Spinal cord (tissue), 10 donors: ENCODE measurements around the gene CTNNA3. TPM values are rescaled to one million over a fixed set of nuclear protein-coding genes. Genes with fewer than 3 reads are reported as not detected.
"Not testable (repeated sequence)": the region's sequence is repeated elsewhere in the genome, so short reads cannot be mapped to it uniquely, and the experiment has no call there.

Experiments used
- DNase-seq, 6 donors: peaks; one replicate each; pipeline versions ENCODE4 v3.0.0 to v3.0.0-alpha.2; 2013 to 2015; ENCODE audit warnings: low spot score in 6 of 6, low read depth in 4 of 6
- H3K27ac ChIP-seq: one replicate; pipeline ENCODE4 v1.5.1; 2013; ENCODE audit warnings: low read depth, low read length, control low read depth
- H3K27me3 ChIP-seq: one replicate; pipeline ENCODE4 v1.6.1; 2013; ENCODE audit warnings: low read length; ENCODE audit not compliant: control insufficient read depth, insufficient read depth
- H3K36me3 ChIP-seq: one replicate; pipeline ENCODE4 v1.6.1; 2013; ENCODE audit warnings: low read length; ENCODE audit not compliant: control insufficient read depth, insufficient read depth
- H3K4me1 ChIP-seq: one replicate; pipeline ENCODE4 v1.6.1; 2013; ENCODE audit warnings: low read length; ENCODE audit not compliant: control insufficient read depth, insufficient read depth
- H3K4me3 ChIP-seq: one replicate; pipeline ENCODE4 v1.5.1; 2013; ENCODE audit warnings: low read depth, low read length, control low read depth
- H3K9me3 ChIP-seq: one replicate; pipeline ENCODE4 v1.6.1; 2013; ENCODE audit warnings: low read length; ENCODE audit not compliant: control insufficient read depth, insufficient read depth
- WGBS: methylation state at CpG from one replicate; pipeline ENCODE4 v1.1.5; 2013; ENCODE audit warnings: missing lambda C conversion rate; ENCODE audit not compliant: insufficient coverage; 5-methylcytosine and 5-hydroxymethylcytosine counted together
- polyA plus RNA-seq, 2 donors: library from polyadenylated mRNA; unstranded; fragments of 120-200 nt; gene quantifications; one replicate each; pipeline ENCODE4 v1.2.1, GENCODE V29; 2013; ENCODE audit not compliant: insufficient read length in 2 of 2
- total RNA-seq, 2 donors: library from RNA; depleted of rRNA in 1 of 2; stranded (reverse); fragments of 120-200 nt in 1 of 2; fragments of >200 nt in 1 of 2; gene quantifications; one replicate each; pipeline versions ENCODE4 v1.2.3 to v1.2.4, GENCODE V29; 2013 to 2014
- donor health status: healthy.

Gene CTNNA3
- total and polyA plus RNA-seq, 4 donors: 15.3 to 63.5 (median 41.0) TPM

DNA sequence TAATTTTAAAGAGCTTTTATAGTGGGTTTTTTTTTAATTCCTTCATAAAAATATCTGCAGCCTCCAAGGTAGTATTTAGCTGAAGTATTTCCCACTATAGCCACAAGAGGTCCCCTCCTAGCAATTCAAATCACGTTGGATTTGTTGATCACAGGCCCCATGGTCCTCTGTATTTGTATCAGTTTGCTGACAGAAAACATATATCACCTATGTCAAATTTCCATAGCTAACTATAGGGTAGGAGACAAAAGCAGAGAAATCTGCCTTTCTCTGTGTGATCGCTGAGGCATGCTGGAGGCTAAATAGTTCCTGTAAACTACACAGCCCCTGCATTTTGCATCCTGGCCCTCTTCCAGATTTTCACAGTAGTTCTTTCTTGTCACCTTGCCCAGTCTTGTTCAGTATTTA is 1.7 kb upstream of the CTNNA3 start:
- H3K36me3 ChIP-seq: no peaks in the 10 kb centered on the region
- DNase-seq: peak; percentile 64 to 91 (median 72)
- no peaks in the 10 kb centered on the region for H3K9me3 ChIP-seq
- H3K4me3 ChIP-seq: no peak overlapping the region
- 17% methylated on average over 1 of the region's 2 CpGs for WGBS
- no peaks in the 10 kb centered on the region for H3K27me3 ChIP-seq
- no peaks in the 10 kb centered on the region for H3K4me1 ChIP-seq
- H3K27ac ChIP-seq: peak overlapping the region; percentile 59

DNA sequence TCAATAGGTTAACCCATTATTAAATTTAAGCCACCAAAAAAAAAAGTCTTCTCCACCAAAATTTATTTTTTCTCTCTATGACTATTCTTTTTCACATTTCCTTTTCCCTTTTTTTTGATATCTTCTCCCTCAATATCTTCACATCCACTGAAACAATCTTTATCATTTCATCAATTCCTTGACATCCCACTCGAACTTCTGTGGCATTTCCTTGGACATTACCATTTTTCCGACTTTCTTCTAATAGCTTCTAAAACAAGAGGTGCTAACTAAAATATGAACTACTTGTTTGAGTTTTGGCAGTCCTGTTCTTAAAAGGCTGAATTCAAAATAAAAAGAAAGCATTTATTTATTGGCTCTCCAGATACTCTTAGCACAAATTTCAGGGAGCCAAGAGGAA is 684 bp upstream of the CTNNA3 start:
- WGBS: no CpG with 5 or more reads among the region's 2 CpGs

DNA sequence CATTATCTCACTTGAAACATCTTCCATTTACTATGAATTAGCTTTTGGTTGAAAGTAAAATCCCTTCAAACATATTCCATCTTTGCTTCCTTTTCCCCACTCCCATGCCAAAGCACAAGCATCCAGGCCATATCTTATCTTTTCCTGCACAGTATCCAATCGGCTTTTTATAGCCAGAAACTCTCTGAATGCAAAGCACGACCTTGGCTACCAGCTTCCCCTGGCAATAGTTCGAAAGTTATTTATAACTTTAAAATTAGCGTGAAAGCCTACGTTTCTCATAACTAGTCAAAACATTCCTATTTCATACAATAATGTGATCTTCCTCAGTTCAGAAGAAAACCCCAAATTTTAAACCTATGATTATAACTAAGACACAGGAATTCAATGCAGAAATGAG is 440 bp downstream of the CTNNA3 start:
- Histone ChIP-seq H3K4me1 (no peaks in the 10 kb centered on the region), H3K4me3 (peak overlapping the region; percentile 28), H3K27ac (peak overlapping the region; percentile 59), H3K9me3 (no peaks in the 10 kb centered on the region), H3K36me3 (no peaks in the 10 kb centered on the region), H3K27me3 (no peaks in the 10 kb centered on the region)
- 36% methylated on average over 5 of the region's 5 CpGs for WGBS
- DNase-seq: peak in 2 of 6 donors; percentile 30 to 59

More for the DNA sequence above, 684 bp upstream of the CTNNA3 start:
- Histone ChIP-seq H3K36me3 (no peaks in the 10 kb centered on the region), H3K27me3 (no peaks in the 10 kb centered on the region), H3K27ac (peak overlapping the region; percentile 59), H3K9me3 (no peaks in the 10 kb centered on the region), H3K4me3 (no peak overlapping the region), H3K4me1 (no peaks in the 10 kb centered on the region)
- no peak for DNase-seq

DNA sequence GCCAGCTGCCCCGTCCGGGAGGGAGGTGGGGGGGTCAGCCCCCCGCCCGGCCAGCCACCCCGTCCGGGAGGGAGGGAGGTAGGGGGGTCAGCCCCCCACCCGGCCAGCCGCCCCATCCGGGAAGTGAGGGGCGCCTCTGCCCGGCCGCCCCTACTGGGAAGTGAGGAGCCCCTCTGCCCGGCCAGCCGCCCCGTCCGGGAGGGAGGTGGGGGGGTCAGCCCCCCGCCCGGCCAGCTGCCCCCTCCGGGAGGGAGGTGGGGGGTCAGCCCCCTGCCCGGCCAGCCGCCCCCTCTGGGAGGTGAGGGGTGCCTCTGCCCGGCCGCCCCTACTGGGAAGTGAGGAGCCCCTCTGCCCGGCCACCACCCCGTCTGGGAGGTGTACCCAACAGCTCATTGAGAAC is 4.1 kb downstream of the CTNNA3 start:
- H3K9me3 ChIP-seq, H3K36me3 ChIP-seq, H3K4me1 ChIP-seq, H3K4me3 ChIP-seq, DNase-seq, H3K27me3 ChIP-seq, H3K27ac ChIP-seq: not testable (repeated sequence)
- no CpG with 5 or more reads among the region's 25 CpGs for WGBS

DNA sequence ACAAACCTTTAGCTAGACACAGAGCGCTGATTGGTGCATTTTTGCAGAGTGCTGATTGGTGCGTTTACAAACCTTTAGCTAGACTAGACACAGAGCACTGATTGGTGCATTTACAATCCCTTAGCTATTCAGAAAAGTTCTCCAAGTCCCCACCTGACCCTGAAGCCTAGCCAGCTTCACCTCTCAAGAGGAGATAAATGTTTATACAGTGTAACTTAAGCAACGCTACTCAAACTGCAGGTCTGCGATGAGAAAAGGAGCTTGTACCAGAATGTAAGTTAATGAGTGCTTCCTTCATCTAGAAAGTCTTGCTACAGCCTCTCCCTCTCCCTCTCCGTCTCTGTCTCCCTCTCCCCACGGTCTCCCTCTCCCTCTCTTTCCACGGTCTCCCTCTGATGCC is 5.5 kb downstream of the CTNNA3 start:
- WGBS: 100% methylated on average over 2 of the region's 7 CpGs
- not testable (repeated sequence) for H3K4me1 ChIP-seq, H3K27ac ChIP-seq, H3K27me3 ChIP-seq, H3K36me3 ChIP-seq, H3K9me3 ChIP-seq, H3K4me3 ChIP-seq, DNase-seq

DNA sequence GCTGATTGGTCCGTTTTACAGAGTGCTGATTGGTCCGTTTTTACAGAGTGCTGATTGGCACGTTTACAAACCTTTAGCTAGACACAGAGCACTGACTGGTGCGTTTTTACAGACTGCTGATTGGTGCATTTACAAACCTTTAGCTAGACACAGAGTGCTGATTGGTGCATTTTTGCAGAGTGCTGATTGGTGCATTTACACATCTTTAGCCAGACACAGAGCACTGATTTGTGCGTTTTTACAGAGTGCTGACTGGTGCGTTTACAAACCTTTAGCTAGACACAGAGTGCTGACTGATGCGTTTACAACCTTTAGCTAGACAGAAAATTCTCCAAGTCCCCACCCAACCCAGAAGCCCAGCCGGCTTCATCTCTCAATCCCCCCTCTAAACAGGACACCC is 11.9 kb downstream of the CTNNA3 start:
- H3K4me3 ChIP-seq, DNase-seq, H3K36me3 ChIP-seq, H3K27ac ChIP-seq, H3K9me3 ChIP-seq, H3K27me3 ChIP-seq, H3K4me1 ChIP-seq: not testable (repeated sequence)
- 97% methylated on average over 7 of the region's 8 CpGs for WGBS

DNA sequence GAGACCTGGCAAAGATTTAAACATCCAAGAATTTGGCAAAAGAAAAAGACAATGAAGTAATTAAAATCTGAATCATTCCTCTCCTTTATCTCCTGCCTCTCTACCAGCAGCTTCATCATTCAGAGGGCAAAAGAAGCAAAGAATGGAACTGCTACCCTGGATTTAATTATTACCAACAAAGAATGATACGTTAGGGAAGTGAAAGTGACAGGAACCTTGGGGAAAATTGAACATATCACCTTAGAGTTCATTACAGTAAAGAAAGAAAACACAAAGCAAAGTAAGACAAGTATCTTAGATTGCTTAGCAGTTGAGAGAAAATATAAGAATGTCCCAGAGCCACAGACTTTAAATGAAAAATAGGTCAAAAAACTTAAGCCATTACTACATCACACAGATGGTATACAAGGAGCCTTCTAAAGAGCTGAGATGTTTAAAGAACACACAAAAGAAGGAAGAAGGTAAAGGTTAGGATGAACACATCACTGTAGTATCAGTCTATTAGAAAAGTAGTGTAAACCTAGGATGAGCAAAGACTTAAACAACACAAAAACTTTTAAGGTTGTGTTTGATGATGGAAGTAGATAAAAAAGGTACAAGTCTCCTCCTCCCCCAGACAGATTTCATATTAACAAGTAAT is 17.5 kb downstream of the CTNNA3 start:
- no peaks in the 10 kb centered on the region for H3K36me3 ChIP-seq
- no peak for DNase-seq
- no peaks in the 10 kb centered on the region for H3K27me3 ChIP-seq
- no peaks in the 10 kb centered on the region for H3K4me1 ChIP-seq
- WGBS: no CpG with 5 or more reads among the region's 1 CpG
- H3K27ac ChIP-seq: no peak overlapping the region
- H3K9me3 ChIP-seq: no peaks in the 10 kb centered on the region
- no peak overlapping the region for H3K4me3 ChIP-seq

DNA sequence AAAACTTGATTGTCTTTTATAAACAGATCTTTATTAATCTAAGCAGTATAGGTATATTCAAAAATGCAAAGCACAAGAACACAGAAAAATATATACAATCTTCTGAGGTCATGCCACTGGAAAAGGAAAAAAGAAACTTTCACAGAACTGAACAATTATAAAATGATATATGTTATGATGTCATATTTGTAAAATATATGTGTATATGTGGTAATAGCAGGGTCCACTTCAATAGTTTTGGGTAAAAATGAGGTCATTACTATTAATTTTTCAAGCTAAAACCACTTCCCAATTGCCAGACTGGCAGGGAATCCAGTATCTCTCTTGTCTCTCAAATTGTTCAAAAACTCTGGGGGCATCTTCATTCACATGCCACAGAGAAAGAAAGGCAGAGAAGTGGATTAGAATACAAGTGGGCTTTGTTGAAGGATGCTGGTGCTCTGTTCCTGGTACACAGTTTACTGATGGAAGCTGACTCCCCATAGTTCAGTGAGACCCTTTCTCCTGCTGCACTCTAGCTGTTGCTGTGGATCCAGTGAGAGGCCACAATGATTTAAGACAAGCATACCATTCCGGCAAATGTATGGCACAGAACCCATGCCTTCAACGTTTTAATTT is 19.7 kb downstream of the CTNNA3 start:
- Histone ChIP-seq H3K27me3 (no peaks in the 10 kb centered on the region), H3K36me3 (no peaks in the 10 kb centered on the region), H3K27ac (no peak overlapping the region), H3K4me1 (no peaks in the 10 kb centered on the region), H3K9me3 (no peaks in the 10 kb centered on the region), H3K4me3 (no peak overlapping the region)
- DNase-seq: peak in 1 of 6 donors; percentile 9
- WGBS: 50% methylated on average over 1 of the region's 2 CpGs

DNA sequence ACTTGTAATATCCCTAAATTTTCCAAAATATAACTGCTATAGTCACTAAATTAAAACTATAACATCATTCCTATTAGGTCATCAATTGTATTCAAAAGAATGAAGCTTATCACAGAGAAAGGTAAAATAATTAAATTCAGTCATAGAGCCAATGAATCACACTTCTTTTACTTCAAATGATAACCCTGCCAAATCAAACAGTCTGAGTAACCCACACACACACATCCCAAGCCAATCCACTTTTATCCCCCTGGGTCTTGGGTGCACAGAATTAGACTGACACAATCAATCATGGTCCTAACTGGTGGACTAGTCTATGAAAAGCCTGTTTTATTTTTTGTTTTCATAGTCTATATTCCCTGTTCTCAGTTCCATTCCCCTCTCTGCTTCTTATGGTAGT is 25.6 kb downstream of the CTNNA3 start:
- no peak for DNase-seq
- no peak overlapping the region for H3K4me3 ChIP-seq
- H3K9me3 ChIP-seq: no peaks in the 10 kb centered on the region
- H3K36me3 ChIP-seq: no peaks in the 10 kb centered on the region
- no peaks in the 10 kb centered on the region for H3K4me1 ChIP-seq
- no peaks in the 10 kb centered on the region for H3K27me3 ChIP-seq
- no peak overlapping the region for H3K27ac ChIP-seq

DNA sequence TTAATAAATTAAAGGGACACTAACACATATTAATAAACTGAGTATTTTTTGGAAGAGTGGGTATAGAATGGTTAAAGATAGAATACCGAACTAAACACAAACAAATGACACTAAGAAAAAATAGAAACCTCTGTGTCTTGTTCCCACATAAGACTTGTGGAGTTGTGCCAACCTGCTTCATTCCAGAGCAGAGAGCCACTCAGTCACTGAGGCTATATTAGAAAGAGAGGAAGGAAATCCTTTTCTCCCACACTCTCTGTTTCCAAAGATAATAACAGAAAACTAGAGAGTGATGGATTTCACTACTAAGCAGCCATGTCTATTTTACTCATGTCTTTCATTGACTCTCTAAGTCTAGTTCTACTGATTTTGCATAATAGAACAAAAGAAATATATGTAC is 26.0 kb downstream of the CTNNA3 start:
- Histone ChIP-seq H3K4me3 (no peak overlapping the region), H3K27me3 (no peaks in the 10 kb centered on the region), H3K4me1 (no peaks in the 10 kb centered on the region), H3K36me3 (no peaks in the 10 kb centered on the region), H3K9me3 (no peaks in the 10 kb centered on the region), H3K27ac (no peak overlapping the region)
- no CpG with 5 or more reads among the region's 1 CpG for WGBS
- peak in 2 of 6 donors; percentile 24 to 42 for DNase-seq
